Effector memory CD4-positive, alpha-beta T cell (primary cell): Measurements from ENCODE around the gene SUMF2.

Experiments
- DNase-seq, 3 donors: peaks; one replicate each; pipeline ENCODE4 v3.0.0-alpha.2; 2020
- H3K27ac ChIP-seq: 2 replicates; pipeline ENCODE4 v1.7.0; 2013; ENCODE audit warnings: mild to moderate bottlenecking, low read length, moderate library complexity; ENCODE audit not compliant: insufficient read depth, poor library complexity, severe bottlenecking
- H3K27me3 ChIP-seq: replicated peaks from 2 replicates; pipeline ENCODE4 v1.7.0; 2013; ENCODE audit warnings: mild to moderate bottlenecking, low read length; ENCODE audit not compliant: insufficient read depth, control insufficient read depth, poor library complexity, severe bottlenecking
- H3K36me3 ChIP-seq: 2 replicates; pipeline ENCODE4 v1.7.0; 2013; ENCODE audit warnings: mild to moderate bottlenecking, low read length, moderate library complexity; ENCODE audit not compliant: control insufficient read depth, insufficient read depth
- H3K4me1 ChIP-seq: 2 replicates; pipeline ENCODE4 v1.7.0; 2013; ENCODE audit warnings: low read length, mild to moderate bottlenecking; ENCODE audit not compliant: control insufficient read depth, insufficient read depth, poor library complexity, severe bottlenecking
- H3K4me3 ChIP-seq: 2 replicates; pipeline ENCODE4 v1.7.0; 2013; ENCODE audit warnings: low read length, low read depth, mild to moderate bottlenecking; ENCODE audit not compliant: insufficient read depth, poor library complexity, severe bottlenecking
- H3K9me3 ChIP-seq: 2 replicates; pipeline ENCODE4 v1.7.0; 2013; ENCODE audit warnings: mild to moderate bottlenecking, low read length, moderate library complexity; ENCODE audit not compliant: control insufficient read depth

SUMF2 gene

DNA sequence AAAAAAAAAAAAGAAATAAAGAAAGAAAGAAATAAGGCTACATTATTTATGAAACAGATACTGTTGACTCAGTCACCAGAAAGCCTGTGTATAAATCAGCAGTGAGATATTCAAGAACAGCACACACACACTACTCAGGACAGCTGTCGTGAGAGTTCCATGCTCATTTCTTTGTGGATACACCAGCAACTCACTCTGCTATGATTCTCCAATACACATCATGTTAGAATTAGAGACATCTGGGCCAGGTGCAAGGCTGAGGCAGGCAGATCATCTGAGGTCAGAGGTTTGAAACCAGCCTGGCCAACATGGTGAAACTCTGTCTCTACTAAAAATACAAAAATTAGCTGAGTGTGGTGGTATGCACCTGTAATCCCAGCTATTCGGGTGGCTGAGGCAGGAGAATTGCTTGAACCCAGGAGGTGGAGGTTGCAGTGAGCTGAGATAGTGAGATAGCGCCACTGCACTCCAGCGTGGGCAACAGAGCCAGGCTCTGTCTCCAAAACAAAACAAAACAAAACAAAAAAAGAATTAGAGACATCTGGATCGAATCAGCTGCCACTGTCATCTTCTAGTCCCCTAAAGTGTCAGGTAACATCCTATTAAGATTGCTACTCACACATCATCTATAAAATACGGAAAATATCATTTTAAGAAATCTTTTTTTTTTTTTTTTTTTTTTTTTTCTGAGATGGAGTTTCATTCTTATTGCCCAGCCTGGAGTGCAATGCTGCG is 63.3 kb downstream of the SUMF2 start:
- no peaks in the 10 kb centered on the region for H3K36me3 ChIP-seq
- H3K27ac ChIP-seq = no peak overlapping the region
- no peaks in the 10 kb centered on the region for H3K9me3 ChIP-seq
- no peaks in the 10 kb centered on the region for H3K27me3 ChIP-seq
- no peak overlapping the region for H3K4me3 ChIP-seq
- DNase-seq = no peak
- no peaks in the 10 kb centered on the region for H3K4me1 ChIP-seq
